GM19397 (cell line): ENCODE data around the gene SEMA3A.

Experiments used
- ATAC-seq: cut with Tn5 transposase; IDR thresholded peaks from one replicate; pipeline ENCODE4 v1.9.1; 2021; ENCODE audit warnings: mild to moderate bottlenecking, moderate library complexity; ENCODE audit not compliant: unreplicated experiment

The SEMA3A gene

DNA sequence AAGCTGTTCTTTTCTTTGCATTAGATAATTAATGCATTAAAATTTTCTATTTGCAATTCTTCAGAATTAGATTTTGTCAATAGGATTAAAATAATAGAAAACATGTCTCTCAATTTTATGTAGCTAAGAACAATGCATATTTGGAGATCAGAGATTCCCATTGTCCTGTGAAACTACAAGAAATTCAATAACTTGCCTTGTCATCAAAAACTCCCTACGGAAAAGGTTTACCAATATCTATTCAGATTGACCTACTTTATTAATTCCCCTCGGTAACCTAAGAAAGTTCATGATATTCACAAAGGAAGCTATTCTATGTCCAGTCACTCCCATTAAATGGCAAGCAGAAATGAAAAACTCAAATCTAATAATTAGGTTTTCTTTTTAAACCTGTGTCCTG, 172.6 kb downstream of the SEMA3A start:
- ATAC-seq, result no peak

DNA sequence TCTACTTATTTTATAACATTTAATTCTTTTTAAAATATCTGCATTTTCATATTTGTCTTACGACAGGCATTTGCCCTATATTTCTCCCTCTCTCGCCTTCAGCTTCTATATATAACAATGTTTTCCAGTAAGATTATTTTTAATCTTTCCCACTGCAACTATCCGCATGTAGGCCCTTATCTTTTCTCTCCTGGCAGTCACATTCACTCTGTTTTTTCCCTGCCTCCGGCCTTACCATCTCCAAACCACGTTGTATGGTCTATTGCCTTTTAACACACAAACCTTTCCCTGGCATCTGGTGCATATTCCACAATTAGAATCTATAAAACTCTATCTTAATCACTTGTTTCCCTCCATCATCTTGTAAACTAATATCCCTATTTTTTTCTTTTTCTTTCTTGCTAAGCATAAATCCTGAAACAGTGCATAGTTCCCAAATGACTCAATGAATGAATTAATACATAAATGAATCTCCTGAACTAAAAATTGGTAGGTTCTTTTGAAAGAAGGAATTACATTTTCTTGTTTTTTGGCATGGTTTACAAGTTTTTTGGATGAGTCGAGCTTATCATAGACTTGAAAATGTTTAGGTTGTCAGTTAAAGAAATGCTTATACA, 173.2 kb downstream of the SEMA3A start:
- ATAC-seq, result no peak

DNA sequence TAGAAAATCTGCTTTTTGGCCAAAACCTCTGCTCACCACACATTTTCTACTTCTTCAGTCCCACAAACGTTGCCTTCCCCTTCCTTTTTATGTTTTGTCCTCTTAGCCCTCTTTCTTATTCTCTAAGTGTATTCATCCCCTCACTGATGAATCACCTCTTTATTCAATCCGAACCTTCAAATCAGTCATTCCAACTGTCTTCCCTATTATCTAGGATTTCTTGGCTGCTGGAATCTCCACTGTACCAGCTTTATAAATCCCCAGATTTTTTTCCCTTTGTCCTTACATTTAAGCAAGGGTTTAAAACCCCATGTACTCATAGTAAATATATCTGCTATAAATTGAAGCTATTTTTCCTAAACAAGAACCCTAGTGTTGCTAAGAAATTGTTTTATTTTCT, 176.9 kb downstream of the SEMA3A start:
- no peak for ATAC-seq

DNA sequence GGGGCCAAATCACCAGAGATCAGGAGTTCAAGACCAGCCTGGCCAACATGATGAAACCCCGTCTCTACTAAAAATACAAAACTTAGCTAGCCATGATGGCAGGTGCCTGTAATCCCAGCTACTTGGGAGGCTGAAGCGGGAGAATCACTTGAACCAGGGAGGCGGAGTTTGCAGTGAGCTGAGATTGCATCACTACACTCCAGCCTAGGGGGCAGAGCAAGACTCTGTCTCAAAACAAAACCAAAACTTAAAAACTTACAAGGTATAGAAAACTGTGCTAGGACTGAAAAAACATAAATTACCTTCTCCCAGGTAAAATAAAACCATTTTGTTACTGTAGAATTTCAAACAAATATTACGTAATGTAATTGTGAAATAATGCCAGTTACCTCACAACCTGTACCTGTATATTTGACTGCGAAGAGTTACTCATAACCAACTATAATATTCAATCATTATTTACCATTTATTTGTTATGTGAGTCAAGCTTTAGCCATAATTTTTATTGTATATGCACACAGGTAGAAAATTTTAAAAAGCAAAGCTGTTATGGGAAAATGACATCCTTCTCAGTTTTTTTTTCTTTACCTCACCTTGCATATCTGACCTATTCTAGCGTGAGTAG, 180.9 kb downstream of the SEMA3A start:
- ATAC-seq, result no peak

DNA sequence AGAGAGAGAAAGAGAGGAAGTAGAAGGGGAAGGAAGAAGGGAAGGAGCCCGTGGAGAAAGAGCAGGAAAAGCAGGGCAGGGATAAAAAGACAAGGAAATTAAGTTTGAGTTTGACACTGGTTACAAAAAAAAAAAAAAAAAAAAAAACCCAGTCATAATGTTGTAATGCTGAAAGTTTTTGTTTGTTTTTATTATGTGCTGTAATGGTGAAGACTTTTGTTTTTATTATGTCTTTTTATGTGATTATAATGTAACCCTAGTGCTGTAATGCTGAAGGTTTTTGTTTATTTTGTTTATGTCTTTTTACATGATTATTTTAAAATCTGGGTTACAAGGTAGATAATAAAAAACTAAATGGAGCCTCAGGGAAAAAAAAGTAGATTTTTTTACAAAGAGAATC, 184.8 kb downstream of the SEMA3A start:
- no peak for ATAC-seq

DNA sequence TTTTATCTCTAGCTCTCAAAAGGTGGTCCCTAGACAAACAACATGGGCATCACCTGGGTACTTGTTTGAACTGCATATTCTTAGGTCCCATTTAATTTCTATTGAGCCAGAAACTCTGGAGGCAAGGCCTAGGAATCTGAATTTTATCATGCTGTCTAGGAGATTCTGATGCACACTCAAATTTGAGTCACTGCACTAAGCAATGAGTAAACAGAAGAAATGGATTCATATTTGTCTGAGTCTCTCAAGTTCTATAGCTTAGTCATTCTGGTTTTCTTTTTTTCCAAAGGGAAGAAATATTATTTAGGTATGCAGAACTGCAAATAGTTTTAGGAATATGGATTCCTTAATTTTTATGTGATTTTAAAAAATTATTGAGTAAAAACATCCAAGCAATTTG, 185.5 kb downstream of the SEMA3A start:
- no peak for ATAC-seq

DNA sequence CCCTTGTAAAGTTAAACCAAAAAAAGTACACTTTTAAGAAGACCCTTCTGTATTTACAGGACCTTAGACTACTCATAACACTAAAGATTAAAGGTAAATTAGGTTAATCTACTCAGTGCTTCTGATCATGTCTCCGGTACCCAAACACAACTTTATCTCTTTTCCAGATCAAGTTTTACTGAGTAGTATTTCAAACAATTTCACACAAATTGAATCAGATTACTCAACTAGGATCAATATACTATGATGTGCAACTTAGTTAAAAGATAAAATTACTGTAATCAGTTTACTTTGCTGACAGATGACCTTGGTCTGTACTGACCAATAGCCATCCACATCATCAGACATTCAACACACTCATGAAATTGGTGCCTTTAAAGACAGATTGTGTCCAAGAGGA, 191.4 kb downstream of the SEMA3A start:
- ATAC-seq, result no peak

DNA sequence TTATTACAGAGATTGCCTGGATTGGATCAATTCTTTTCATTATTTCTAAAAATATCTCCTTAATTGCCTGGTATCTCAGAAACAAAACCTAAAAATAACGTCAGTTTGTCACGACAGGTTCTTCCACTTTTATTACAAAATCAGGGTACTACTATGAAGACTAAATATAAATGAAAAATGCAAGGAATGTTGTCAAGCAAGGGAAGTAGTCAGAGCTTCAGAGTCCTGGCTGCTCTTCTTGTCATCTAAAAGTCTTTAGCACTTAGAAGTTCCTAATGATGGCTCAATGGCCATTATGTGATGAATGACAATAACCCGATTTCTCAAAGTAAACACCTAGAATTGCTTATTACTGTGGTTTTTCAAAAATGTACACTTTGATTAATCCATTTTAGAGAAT, 192.2 kb downstream of the SEMA3A start:
- no peak for ATAC-seq

DNA sequence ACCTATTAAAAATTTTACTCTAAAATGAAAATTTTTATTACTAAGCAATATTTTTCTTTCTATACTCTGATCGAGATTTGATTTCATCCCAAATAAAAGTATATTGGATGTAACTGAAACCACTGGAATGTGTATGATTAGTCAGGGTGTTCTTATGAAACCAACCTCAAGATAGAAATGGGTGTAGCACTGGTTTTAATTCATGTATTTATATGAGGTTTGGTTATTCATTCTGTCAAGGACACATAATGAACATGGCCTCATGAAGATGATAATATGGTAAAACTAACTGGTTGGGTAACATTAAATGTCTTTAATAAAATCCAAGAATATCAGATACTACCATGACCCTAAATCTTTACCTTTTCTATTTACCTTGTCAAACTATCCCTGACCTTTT, 197.7 kb downstream of the SEMA3A start:
- ATAC-seq, result no peak

DNA sequence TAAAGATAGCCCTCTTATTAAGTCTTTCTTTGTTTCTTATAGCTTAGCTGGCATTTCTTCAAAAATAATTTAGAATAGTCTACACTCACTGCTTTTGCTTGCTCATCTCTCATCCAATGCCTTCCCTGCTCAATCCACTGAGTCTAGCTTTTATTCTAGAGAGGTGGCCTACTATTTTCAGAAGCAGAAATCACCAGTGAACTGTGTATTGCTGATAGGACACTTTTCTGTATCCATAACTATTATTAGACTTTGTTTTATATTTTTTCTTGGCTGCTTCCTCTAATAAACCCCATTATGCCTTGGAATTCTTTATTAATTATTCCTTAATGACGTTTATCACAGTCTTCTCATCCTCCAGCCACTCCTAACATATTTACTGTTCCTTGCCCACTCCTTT, 206.8 kb downstream of the SEMA3A start:
- no peak for ATAC-seq

DNA sequence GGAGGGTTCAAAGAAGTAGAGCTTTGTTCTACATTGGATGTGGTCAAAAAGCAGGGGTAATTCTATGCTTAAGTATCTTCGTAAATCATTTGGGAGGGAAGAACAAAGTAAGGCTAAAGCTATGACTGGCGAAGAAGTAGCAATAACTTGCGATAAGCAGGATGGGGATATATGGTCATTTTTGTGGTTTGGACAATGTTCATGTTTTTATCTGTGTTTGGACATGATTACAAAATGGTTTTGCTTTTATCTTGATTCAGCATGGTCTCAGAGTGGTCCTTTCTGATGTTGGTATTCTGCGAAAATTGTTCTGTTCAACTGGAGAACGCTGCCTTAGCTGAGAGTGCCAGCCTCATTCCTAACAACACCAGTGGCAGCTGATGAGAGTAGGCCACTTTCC, 208.8 kb downstream of the SEMA3A start:
- ATAC-seq, result no peak

DNA sequence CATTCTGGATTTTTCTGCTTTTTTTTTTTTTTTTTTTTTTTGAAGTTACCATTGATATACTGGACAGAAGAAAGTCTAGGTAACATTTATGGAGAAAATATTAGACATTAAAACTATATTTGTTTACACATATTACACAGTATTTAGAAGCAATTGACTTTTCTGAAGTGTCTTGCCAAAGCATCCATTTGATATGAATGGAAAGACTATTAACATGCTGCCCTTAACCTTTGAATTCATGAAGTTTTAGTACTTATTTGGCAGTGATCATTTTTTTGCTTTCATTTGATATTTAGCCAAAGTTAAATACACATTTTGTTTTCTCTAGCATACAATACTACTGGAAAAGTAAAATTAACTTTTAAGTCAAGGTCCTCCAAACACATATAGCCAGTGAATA, 210.0 kb downstream of the SEMA3A start:
- ATAC-seq, result no peak

DNA sequence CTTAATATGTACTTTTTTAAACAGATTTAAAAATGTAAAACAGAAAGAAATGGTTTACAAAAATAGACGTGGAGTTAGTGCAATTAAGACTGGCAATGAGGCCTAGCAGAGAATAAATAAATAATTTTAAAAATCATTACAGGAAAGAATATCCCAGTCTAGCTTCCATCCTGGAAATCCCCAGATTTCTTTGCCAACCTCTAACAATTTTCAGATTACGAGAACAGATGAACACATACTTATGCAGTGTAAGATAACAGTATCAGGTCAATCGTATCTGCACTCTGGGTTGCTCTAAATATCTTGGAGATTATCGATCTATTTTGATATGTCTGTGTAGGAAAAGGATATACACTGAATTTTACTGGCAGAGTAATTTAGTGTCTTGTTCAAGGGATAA, 210.5 kb downstream of the SEMA3A start:
- no peak for ATAC-seq

DNA sequence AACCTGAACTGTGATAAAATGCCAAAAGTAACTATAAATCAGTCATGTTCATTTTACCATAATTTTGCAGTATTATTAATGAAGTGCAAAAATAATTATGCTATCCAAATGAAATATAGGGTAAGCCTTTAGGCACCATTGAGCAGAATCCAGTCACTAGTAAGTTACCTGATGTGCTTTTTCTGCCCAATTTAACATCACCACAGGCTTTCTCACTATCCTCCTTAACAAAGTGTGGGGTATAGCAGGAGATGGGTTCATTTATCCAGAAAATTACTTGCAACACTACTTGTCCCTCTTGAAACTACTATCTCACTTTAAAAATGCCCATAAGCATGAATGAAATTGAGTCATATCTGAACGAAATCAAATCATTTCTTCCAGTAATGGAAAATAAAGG, 211.0 kb downstream of the SEMA3A start:
- ATAC-seq, result no peak

DNA sequence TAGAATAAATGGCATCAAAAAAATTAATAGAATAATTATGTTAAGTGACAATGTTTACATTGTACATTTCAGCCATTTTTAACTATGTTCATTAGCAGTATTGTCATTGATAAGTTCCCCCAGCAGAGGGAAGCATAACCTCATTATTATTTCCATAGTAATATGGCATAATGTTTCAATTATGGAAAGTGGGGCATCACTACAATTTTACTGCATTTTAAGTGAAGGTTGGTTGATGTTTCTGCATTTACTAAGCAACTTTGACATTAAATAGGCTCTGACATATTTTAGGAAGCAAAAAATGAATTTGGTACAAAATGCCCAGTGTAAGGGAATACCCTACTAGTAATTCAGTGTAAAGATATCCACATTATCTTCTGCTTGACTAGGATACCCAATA, 218.3 kb downstream of the SEMA3A start:
- peak; percentile 75 for ATAC-seq

DNA sequence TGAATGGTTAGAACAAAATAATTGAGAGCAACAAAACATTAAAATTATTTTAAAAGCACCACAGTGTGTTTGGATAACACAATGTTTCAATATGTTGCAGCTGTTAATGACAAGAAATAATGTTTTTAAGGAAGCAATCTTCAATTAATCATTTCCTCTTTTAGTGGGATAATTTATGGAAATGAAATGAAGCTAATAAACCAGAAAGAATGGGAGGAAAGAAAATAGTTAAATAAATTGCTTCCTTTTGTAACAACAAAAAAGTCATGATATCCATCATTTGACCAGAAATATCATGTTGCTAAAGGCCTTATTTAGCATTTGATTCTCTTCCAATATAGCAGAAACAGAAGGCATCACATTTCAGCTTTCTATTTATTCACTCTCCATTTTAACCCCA, 224.5 kb downstream of the SEMA3A start:
- ATAC-seq, result no peak

DNA sequence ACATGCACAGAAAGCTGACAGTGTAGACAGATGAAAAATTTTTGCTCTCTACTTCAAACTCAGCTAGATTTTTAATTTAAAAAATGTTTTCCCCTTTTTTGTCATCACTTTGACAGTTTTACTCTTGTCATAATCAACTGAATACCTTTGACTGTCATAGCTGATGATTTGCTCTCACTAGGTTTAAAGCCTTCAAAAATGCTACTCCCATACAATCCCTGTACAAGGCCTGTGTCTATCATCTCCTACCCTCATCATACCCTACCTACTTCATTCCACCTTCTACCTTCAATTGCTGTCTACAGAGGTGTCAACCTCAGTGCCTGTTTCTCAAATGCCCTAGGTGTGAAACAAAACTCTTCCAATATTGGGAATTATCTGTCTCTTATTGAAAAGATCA, 230.3 kb downstream of the SEMA3A start:
- ATAC-seq, result no peak

DNA sequence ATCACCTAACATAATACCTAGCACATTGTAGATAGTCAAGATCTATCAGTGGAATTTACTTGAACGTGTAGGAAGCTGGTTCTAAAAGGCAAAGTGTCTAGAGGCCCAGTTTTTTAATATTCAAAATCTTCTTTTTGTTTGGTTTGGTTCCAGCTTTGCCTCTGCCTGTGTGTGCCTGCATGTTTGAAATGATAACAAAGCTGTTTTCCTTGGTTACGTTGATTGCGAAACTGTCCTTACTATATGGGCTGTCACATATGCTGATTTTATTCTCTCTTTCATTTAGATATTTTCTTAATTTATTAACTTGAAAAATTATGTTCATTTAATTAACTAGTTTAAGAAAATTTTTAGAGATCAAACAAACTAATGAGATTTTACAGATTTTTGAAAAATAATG, 237.3 kb downstream of the SEMA3A start:
- ATAC-seq, result no peak

DNA sequence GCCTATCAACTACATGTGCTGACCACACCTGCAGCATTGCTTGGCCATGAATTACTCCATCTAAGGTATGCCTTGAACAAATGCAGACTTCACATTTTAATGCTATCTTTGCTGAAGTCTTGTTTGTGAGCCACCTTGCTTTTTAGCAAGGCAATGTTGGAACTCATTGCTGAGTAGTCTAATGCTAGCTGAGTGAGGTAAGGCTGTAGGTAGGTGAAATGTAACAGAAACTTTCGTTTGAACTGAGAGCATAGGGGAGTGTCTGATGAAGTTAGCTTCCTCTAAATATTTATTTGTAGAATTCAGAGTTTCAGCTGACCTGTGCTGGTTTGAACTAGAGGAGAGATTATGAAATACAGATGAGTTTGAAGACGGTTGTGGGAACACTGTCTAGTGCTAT, 238.5 kb downstream of the SEMA3A start:
- ATAC-seq, result no peak

DNA sequence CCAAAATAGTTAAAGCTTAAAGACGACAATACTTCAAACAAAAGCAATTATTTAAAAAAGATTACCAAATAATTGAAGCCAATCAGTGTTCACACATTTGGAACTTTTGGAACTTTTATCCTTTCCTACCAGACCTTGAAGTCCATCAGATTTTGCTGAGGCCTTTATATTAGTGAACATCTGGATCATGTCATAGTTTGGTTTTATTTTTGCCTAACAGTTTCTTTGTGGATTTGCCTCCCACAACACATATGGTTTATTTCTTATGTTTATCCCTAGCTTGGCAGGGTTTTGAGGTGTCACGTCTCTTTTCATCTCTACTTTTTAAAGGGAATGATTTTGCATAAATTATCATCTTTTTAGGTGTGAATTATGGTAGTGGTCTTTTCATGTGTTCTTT, 242.4 kb downstream of the SEMA3A start:
- no peak for ATAC-seq

DNA sequence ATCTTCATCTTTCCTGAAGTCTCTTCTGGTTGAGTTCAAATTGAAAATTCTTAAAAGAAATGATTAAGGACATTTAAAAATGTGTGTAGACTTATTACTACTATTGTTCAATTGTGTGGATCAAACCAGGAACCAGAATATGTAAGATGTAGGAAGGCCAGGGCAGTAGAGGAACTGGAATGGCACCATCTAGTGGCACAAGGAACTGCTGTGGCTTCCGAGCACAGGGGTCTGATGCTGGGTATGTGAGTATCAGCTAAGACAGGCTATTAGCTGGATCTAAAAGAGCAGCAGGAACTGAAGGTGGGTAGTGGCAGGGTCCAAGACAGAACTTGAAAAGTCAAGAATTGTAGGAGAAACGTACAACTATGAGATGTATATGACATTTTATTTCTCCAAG, 247.3 kb downstream of the SEMA3A start:
- peak; percentile 83 for ATAC-seq

DNA sequence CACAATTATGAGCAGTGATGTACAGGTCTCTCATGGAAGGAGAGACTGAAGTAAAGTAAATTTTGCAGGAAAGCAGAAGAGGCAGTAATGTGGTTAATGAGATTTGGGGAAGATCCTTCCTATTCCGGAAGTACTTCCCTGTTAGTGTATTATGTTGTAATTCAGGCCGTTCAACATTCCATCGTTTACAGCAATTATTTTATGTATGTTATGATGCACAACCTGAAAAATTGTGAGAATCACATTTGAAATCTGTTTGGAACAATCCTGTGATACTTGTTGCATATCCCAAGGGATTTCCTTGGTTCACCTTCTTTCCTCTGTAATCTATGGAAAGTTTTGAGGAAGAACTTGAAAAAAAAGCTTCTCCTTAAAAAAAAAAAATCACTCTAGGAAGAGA, 247.8 kb downstream of the SEMA3A start:
- ATAC-seq, result no peak

DNA sequence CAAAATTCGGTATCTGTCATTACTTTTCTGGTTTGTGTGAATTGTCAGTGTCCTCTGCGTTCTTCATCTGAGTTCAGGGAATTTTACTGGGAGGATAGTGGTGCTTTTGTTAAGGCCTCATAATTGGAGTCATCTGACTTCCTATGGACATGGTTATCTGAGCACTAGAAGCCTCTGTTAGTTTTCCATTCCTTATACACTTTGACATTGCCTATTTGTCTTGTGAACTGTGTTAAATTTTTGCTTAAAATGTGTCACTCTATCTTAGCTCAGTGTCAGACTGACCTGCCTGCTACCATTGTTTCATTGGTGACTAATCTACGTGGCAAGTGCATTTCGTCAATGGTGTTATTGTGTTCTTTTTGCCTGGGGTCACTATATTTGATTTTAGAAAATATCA, 253.3 kb downstream of the SEMA3A start:
- ATAC-seq, result no peak
